Measurements from ENCODE around the gene KCNJ6. TPM values are rescaled to one million over a fixed set of nuclear protein-coding genes. Genes with fewer than 3 reads are reported as not detected.

KCNJ6 gene
- total RNA-seq, 6 experiments from 2014 or later = not detected

DNA sequence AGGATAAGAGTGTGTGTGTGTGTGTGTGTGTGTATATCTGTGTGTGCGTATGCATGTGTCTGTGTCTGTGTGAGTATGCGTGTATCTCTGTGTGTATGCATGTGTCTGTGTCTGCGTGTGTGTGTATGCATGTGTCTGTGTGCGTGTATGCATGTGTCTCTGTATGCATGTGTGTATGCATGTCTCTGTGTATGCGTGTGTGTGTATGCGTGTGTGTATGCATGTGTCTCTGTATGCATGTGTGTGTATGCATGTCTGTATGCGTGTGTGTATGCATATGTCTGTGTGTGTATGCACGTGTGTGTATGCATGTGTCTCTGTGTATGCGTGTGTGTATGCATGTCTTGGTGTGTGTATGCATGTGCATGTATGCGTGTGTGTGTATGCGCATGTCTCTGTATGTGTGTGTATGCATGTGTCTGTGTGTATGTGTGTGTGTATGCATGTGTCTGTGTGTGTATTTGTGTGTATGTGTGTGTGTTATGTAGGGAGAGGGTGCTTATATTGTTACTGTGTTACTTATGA, 301.8 kb downstream of the KCNJ6 start:
- H3K9me3 Mint-ChIP-seq = no peaks in the 10 kb centered on the region
- peaks cover 28% of the 10 kb centered on the region for H3K27me3 Mint-ChIP-seq (ENCODE audit: insufficient read depth)
- no peak overlapping the region for H3K27ac Mint-ChIP-seq
- no peaks in the 10 kb centered on the region for H3K4me1 Mint-ChIP-seq (ENCODE audit: low read depth)
- DNase-seq = no peak
- H3K36me3 Mint-ChIP-seq (ENCODE audit: low read depth) = no peaks in the 10 kb centered on the region
- no peak overlapping the region for H3K4me3 Mint-ChIP-seq
- TF ChIP-seq, protein P1, sequence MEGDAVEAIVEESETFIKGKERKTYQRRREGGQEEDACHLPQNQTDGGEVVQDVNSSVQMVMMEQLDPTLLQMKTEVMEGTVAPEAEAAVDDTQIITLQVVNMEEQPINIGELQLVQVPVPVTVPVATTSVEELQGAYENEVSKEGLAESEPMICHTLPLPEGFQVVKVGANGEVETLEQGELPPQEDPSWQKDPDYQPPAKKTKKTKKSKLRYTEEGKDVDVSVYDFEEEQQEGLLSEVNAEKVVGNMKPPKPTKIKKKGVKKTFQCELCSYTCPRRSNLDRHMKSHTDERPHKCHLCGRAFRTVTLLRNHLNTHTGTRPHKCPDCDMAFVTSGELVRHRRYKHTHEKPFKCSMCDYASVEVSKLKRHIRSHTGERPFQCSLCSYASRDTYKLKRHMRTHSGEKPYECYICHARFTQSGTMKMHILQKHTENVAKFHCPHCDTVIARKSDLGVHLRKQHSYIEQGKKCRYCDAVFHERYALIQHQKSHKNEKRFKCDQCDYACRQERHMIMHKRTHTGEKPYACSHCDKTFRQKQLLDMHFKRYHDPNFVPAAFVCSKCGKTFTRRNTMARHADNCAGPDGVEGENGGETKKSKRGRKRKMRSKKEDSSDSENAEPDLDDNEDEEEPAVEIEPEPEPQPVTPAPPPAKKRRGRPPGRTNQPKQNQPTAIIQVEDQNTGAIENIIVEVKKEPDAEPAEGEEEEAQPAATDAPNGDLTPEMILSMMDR (IDR thresholded peaks at IDR 0.05) = no peak

DNA sequence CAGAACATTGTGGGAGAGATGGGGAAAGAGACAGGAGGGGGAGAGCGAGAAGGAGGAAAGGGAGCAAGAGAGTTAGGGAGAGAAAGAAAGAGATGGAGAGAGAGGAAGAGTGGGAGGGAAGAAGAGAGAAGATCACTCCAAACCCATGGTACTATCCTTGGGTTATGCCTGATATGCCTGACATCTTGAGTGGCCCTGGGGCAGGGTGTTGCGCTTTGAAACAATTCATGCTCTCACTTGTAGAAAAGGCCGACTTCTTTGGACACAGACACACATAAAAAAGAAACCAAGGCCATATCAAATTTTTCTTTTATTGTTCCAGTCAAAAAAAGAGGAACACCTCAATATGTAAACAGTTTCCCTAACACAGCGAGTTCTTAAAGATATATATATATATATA, 309.2 kb downstream of the KCNJ6 start:
- no peaks in the 10 kb centered on the region for H3K9me3 Mint-ChIP-seq
- DNase-seq = no peak
- no peaks in the 10 kb centered on the region for H3K36me3 Mint-ChIP-seq (ENCODE audit: low read depth)
- no peaks in the 10 kb centered on the region for H3K4me1 Mint-ChIP-seq (ENCODE audit: low read depth)
- no peak overlapping the region for H3K27ac Mint-ChIP-seq
- TF ChIP-seq, protein P1 (IDR thresholded peaks at IDR 0.05) = no peak
- no peak overlapping the region for H3K4me3 Mint-ChIP-seq
- peaks cover 19% of the 10 kb centered on the region for H3K27me3 Mint-ChIP-seq (ENCODE audit: insufficient read depth)

DNA sequence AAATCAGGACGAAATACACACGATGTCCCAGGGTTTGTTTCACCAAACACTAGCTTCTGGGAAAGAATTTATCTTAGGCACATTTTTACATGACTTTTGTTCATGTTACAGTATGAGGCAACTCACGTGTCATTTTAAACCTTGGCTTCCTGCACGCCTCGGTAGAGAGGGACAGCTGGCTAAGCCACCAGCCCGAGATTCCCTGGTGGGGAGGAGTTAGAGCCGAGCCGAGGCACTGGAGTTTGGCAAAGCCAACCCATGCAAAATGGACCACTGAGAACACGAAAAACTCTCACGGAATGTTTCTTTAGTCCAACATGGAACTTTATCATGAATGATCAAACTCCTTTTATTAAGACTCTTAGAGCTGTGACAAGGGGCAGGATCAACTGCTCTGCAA, 309.7 kb downstream of the KCNJ6 start:
- no peak overlapping the region for H3K4me3 Mint-ChIP-seq
- no peak overlapping the region for H3K27ac Mint-ChIP-seq
- no peaks in the 10 kb centered on the region for H3K36me3 Mint-ChIP-seq (ENCODE audit: low read depth)
- H3K27me3 Mint-ChIP-seq (ENCODE audit: insufficient read depth) = peaks cover 23% of the 10 kb centered on the region
- TF ChIP-seq, protein P1 (IDR thresholded peaks at IDR 0.05) = no peak
- no peak for DNase-seq
- no peaks in the 10 kb centered on the region for H3K4me1 Mint-ChIP-seq (ENCODE audit: low read depth)
- no peaks in the 10 kb centered on the region for H3K9me3 Mint-ChIP-seq

DNA sequence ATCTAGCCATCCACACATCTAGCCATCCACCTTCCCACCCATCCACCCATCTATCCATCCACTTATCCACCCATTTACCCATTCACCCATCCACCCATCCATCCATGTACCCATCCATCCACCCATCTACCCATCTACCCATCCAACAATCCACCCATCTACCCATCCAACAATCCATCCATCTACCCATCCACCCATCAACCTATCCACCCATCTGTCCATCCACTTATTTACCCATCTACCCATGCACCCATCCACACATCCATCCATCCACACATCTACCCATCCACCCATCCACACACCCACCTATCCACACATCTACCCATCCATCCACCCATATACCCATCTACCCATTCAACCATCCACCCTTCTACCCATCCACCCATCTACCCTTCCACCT, 311.3 kb downstream of the KCNJ6 start:
- H3K4me3 Mint-ChIP-seq = no peak overlapping the region

DNA sequence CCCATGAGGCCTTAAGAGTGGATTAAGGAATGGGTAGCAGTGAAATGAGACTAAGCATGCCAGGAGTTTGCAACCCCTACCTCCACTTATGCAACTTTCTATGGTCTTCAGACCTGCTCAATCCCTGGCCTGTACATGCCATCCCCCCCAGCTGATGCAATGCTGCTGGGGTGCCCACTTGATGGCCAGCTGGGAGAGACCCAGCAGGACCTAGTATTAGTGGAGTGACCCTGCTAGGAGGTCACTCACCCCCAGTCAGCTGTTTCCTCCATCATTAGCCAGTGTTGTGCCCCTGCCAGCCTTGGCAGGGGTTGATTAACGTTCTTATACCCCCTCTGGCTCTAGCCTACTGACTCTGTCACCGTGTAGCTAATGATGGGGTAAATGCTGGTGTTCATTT, 313.1 kb downstream of the KCNJ6 start:
- no peaks in the 10 kb centered on the region for H3K36me3 Mint-ChIP-seq (ENCODE audit: low read depth)
- no peak overlapping the region for H3K27ac Mint-ChIP-seq
- no peaks in the 10 kb centered on the region for H3K4me1 Mint-ChIP-seq (ENCODE audit: low read depth)
- DNase-seq = no peak
- TF ChIP-seq, protein P1 (IDR thresholded peaks at IDR 0.05) = no peak
- peaks cover 36% of the 10 kb centered on the region for H3K27me3 Mint-ChIP-seq (ENCODE audit: insufficient read depth)
- H3K4me3 Mint-ChIP-seq = no peak overlapping the region
- no peaks in the 10 kb centered on the region for H3K9me3 Mint-ChIP-seq

More for the DNA sequence above, 311.3 kb downstream of the KCNJ6 start:
- Mint-ChIP-seq H3K36me3 (ENCODE audit: low read depth) (no peaks in the 10 kb centered on the region), H3K4me1 (ENCODE audit: low read depth) (no peaks in the 10 kb centered on the region), H3K27me3 (ENCODE audit: insufficient read depth) (peaks cover 32% of the 10 kb centered on the region), H3K9me3 (no peaks in the 10 kb centered on the region), H3K27ac (no peak overlapping the region)
- TF ChIP-seq, protein P1 (IDR thresholded peaks at IDR 0.05) = no peak
- DNase-seq = no peak

DNA sequence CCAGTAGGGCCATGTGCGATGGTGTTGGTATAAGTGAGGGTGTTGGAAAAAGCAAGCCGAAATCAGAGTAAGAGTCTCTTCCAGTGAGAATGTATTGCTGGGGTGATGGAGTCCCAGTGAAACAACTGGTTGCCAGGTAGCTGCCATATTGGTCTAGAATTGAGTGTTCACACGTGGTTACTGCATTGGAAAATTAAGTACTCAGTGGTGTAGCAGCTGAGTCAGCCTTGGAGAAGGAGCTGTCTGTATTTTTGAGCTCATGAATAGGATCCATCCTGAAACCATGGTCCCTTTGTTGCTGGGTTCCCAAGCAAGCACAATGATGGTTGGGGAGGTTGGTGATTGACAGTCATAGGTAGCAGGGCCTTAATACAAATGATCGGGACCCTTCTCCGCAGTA, 314.3 kb downstream of the KCNJ6 start:
- Mint-ChIP-seq H3K4me3 (no peak overlapping the region), H3K9me3 (no peaks in the 10 kb centered on the region), H3K4me1 (ENCODE audit: low read depth) (no peaks in the 10 kb centered on the region), H3K27me3 (ENCODE audit: insufficient read depth) (peaks cover 38% of the 10 kb centered on the region), H3K27ac (no peak overlapping the region), H3K36me3 (ENCODE audit: low read depth) (no peaks in the 10 kb centered on the region)
- DNase-seq = no peak
- TF ChIP-seq, protein P1 (IDR thresholded peaks at IDR 0.05) = no peak
